HG02943 (cell line): ENCODE measurements around the gene GGT5.
"Not testable (repeated sequence)": the region's sequence is repeated elsewhere in the genome, so short reads cannot be mapped to it uniquely, and the experiment has no call there.

Experiments
- ATAC-seq: cut with Tn5 transposase; IDR thresholded peaks from one replicate; pipeline ENCODE4 v1.9.1; 2021; ENCODE audit warnings: mild to moderate bottlenecking, low read depth, moderate library complexity; ENCODE audit not compliant: unreplicated experiment

Gene GGT5

GRCh38 chr22:24206460-24207263 is 38.2 kb downstream of the GGT5 start:
- not testable (repeated sequence) for ATAC-seq

- ATAC-seq = no peak
Measured at GRCh38 chr22:24205438-24206195, 39.3 kb downstream of the GGT5 start.

- ATAC-seq = not testable (repeated sequence)
Measured at GRCh38 chr22:24203856-24204255, 41.0 kb downstream of the GGT5 start.

- no peak for ATAC-seq
Measured at GRCh38 chr22:24201681-24202614, 42.9 kb downstream of the GGT5 start.

GRCh38 chr22:24200619-24201212 is 44.2 kb downstream of the GGT5 start:
- no peak for ATAC-seq

- no peak for ATAC-seq
Measured at GRCh38 chr22:24198682-24199052, 46.2 kb downstream of the GGT5 start.

GRCh38 chr22:24191893-24192292 is 53.0 kb downstream of the GGT5 start:
- ATAC-seq = no peak

GRCh38 chr22:24191381-24191841 is 53.5 kb downstream of the GGT5 start:
- no peak for ATAC-seq

- no peak for ATAC-seq
Measured at GRCh38 chr22:24190596-24191208, 54.2 kb downstream of the GGT5 start.

- no peak for ATAC-seq
Measured at GRCh38 chr22:24190159-24190540, 54.7 kb downstream of the GGT5 start.

GRCh38 chr22:24189249-24190158 is 55.4 kb downstream of the GGT5 start:
- ATAC-seq = no peak

- no peak for ATAC-seq
Measured at GRCh38 chr22:24188705-24189248, 56.1 kb downstream of the GGT5 start.

GRCh38 chr22:24187731-24188644 is 56.9 kb downstream of the GGT5 start:
- no peak for ATAC-seq

GRCh38 chr22:24186892-24187670 is 57.8 kb downstream of the GGT5 start:
- ATAC-seq = no peak

GRCh38 chr22:24186352-24186740 is 58.5 kb downstream of the GGT5 start:
- no peak for ATAC-seq

- ATAC-seq = no peak
Measured at GRCh38 chr22:24185501-24186351, 59.2 kb downstream of the GGT5 start.
